ENCODE measurements around the gene ATP5F1A. TPM values are rescaled to one million over a fixed set of nuclear protein-coding genes. Genes with fewer than 3 reads are reported as not detected.

Gene ATP5F1A
- total and polyA plus RNA-seq, 2 of the 4 experiments (the other 2 are of a cell fraction), result 543 to 1,085 TPM

DNA sequence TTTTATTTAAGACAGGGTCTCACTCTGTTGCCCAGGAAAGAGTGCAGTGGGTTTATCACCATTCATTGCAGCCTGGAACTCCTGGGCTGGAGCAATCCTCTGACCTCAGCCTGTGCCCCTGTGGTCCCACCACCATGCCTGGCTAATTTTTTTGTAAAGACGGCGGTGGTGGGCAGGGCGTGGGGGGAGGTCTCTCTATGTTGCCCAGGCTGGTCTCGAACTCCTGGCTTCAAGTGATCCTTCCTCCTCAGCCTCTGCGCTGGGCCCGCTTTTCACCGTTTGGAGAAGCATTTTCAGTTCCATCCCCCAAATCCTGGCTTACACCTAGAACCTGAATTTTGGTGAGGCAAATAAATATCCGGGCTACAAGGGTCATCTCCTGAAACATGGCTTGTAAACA is 1.4 kb upstream of the ATP5F1A start:
- TF ChIP-seq POLR2A (IDR thresholded peaks at IDR 0.05; ENCODE audit: low read depth, low read length) (no peak), RAD21 (IDR thresholded peaks at IDR 0.05; ENCODE audit: low read length) (no peak), CTCF (conservative IDR thresholded peaks at IDR 0.05; ENCODE audit: low read depth, low read length) (no peak), MAFK (IDR thresholded peaks at IDR 0.05; ENCODE audit: low read depth, low read length) (no peak)
- Histone ChIP-seq H2BK120ac (ENCODE audit: low read depth, low read length) (no peak overlapping the region), H3K9ac (ENCODE audit: low read depth, low read length) (no peak overlapping the region), H3K79me1 (ENCODE audit: low read depth in 1 of 2, low read length in 2 of 2) (peaks cover 4 to 15% of the 10 kb centered on the region in 2 experiments), H3K14ac (replicated peaks; ENCODE audit: low read depth, low read length) (no peak overlapping the region), H4K5ac (ENCODE audit: low read depth, low read length) (no peak overlapping the region), H3K4me2 (ENCODE audit: low read depth, low read length) (no peak overlapping the region), H3K9me3 (ENCODE audit: control insufficient read depth, insufficient read depth, low read length) (no peaks in the 10 kb centered on the region), H4K20me1 (ENCODE audit: insufficient read depth, low read length) (peaks cover 24% of the 10 kb centered on the region), H2AK9ac (replicated peaks; ENCODE audit: low read depth, low read length, poor library complexity) (peak overlapping the region; percentile 66), H2AK5ac (ENCODE audit: low read depth, low read length) (no peak overlapping the region), H4K91ac (ENCODE audit: insufficient read depth, low read depth, low read length) (no peak overlapping the region), H2BK15ac (ENCODE audit: low read depth, low read length) (no peak overlapping the region), H3K4ac (ENCODE audit: low read depth, low read length) (no peak overlapping the region), H3K18ac (ENCODE audit: low read depth, low read length) (no peak overlapping the region), H2BK5ac (ENCODE audit: low read depth, low read length, poor library complexity, severe bottlenecking) (no peak overlapping the region), H3K23ac (ENCODE audit: low read depth, low read length) (no peak overlapping the region), H3K4me1 (ENCODE audit: control insufficient read depth, insufficient read depth, low read length) (peaks cover 3% of the 10 kb centered on the region), H2AFZ (replicated peaks; ENCODE audit: low read length, poor library complexity) (no peak overlapping the region), H4K8ac (ENCODE audit: low read depth in 2 of 2, low read length in 2 of 2) (peak overlapping the region in 1 of 2 experiments; percentile 98; a peak in 1 of 4 replicates), H3K4me3 (ENCODE audit: insufficient read depth, low read depth, low read length) (no peak overlapping the region), H3K36me3 (ENCODE audit: control insufficient read depth, insufficient read depth, low read length) (0 out of 2 replicates have a peak, but pooled peaks cover 2% of the 10 kb centered on the region), H3K9me1 (ENCODE audit: insufficient read depth, low read length) (0 out of 2 replicates have a peak, but pooled peaks cover 3% of the 10 kb centered on the region), H2BK20ac (ENCODE audit: low read depth, low read length) (no peak overlapping the region), H3K27me3 (ENCODE audit: control insufficient read depth, insufficient read depth, low read length) (no peaks in the 10 kb centered on the region), H3K56ac (ENCODE audit: extremely low read depth, insufficient read depth, low read length) (no peak overlapping the region), H3K27ac (ENCODE audit: insufficient read depth, low read length) (no peak overlapping the region)
- intact Hi-C loops (cut with micrococcal nuclease) (no loop called here), in situ Hi-C loops (cut with MboI; ENCODE audit: low sequenced_read_pairs) (no loop called here), dilution Hi-C loops (cut with HindIII; ENCODE audit: low sequenced_read_pairs, unreplicated experiment) (no loop called here)
- ChIA-PET POLR2A (ENCODE audit: unreplicated experiment) (no interaction called here), CTCF (no interaction called here)
- DNase-seq (no peak), ATAC-seq (ENCODE audit: low read depth) (no peak)
- WGBS, 2 experiments (ENCODE audit: extremely low coverage in 2 of 2, insufficient read length in 1 of 2), result 100% methylated on average over 4 of the region's 8 CpGs; no CpG with 5 or more reads in 1 of the 2 experiments
- BruUV-seq (replicated peaks), result no TSS peak

Measured in IMR-90 (cell line).